HCT116 (cell line): ENCODE measurements around the gene DLEC1. TPM values are rescaled to one million over a fixed set of nuclear protein-coding genes. Genes with fewer than 3 reads are reported as not detected.

ENCODE experiments used
- ATAC-seq: fragments of 200-7000 bp; cut with Tn5 transposase; 2 replicates; pipeline ENCODE4 v1.9.1; 2020; ENCODE audit warnings: mild to moderate bottlenecking, moderate library complexity
- BruUV-seq: library from RNA; stranded (reverse); fragments of 400-500 nt; replicated peaks from 2 replicates; lab custom pipeline; 2021; lab: Mats Ljungman, UMichigan
- CTCF ChIA-PET: fragments of 300-600 bp; sonication (Branson Sonifier 250); formaldehyde crosslinking; loops from one replicate; lab custom pipeline; 2021; ENCODE audit warnings: antibody characterized with exemption; lab: Charles Lee
- POLR2A ChIA-PET: fragments of 300-600, 350-600 bp; sonication (Branson Sonifier 250); formaldehyde crosslinking; loops from one replicate; lab custom pipeline; 2021; ENCODE audit warnings: antibody characterized with exemption; lab: Charles Lee
- RAD21 ChIA-PET, 2 experiments: fragments of 300-600 bp; sonication (Branson Sonifier 250); formaldehyde crosslinking; loops; one replicate each; lab custom pipeline; 2023; ENCODE audit warnings: low total read pairs in 2 of 2; ENCODE audit not compliant: uncharacterized antibody in 2 of 2, unreplicated experiment in 2 of 2, low non-redundant PET in 1 of 2; lab: Charles Lee
- DNase-seq: peaks from one replicate; pipeline ENCODE4 v3.0.0-alpha.2; 2010; ENCODE audit warnings: low read depth, low spot score
- H2AFZ ChIP-seq: fragments of 200-600 bp; shearing (Covaris generic), sonication (generic); 2 replicates; pipeline ENCODE4 v1.6.1; 2017; ENCODE audit warnings: low read depth, mixed run types, mixed read lengths, antibody characterized with exemption, low read length; ENCODE audit not compliant: poor library complexity, severe bottlenecking
- H3K27ac ChIP-seq: 2 replicates; pipeline ENCODE4 v1.5.1; 2012; ENCODE audit warnings: low read depth, low read length
- H3K27me3 ChIP-seq: fragments of 200-600 bp; sonication (generic); 2 replicates; pipeline ENCODE4 v1.6.1; 2016; ENCODE audit warnings: mixed run types, low read length, mixed read lengths; ENCODE audit not compliant: insufficient read depth
- H3K36me3 ChIP-seq, 2 experiments: fragments of 200-500 bp in 1 of 2; fragments of 200-600 bp in 1 of 2; sonication (Bioruptor generic) in 1 of 2; sonication (generic) in 1 of 2; 2 replicates each; pipeline versions ENCODE4 v1.5.1 to v1.6.1; 2014 to 2016; ENCODE audit warnings: low read length in 2 of 2, inconsistent platforms in 1 of 2, mixed read lengths in 1 of 2, mixed run types in 1 of 2; ENCODE audit not compliant: insufficient read depth in 2 of 2, control insufficient read depth in 1 of 2
- H3K4me1 ChIP-seq, 2 experiments: fragments of 200-600 bp in 1 of 2; sonication (generic) in 1 of 2; 2 replicates each; pipeline versions ENCODE4 v1.5.1 to v1.6.1; 2012 to 2017; ENCODE audit warnings: low read length in 2 of 2, inconsistent platforms in 1 of 2, mild to moderate bottlenecking in 1 of 2, mixed read lengths in 1 of 2, mixed run types in 1 of 2, moderate library complexity in 1 of 2; ENCODE audit not compliant: insufficient read depth in 2 of 2, control insufficient read depth in 1 of 2
- H3K4me2 ChIP-seq: fragments of 200-600 bp; sonication (generic); 2 replicates; pipeline ENCODE4 v1.6.1; 2017; ENCODE audit warnings: mixed run types, low read length, mixed read lengths
- H3K4me3 ChIP-seq, 2 experiments: fragments of 200-600 bp in 1 of 2; sonication (generic) in 1 of 2; replicated peaks in 1 of 2; 2 replicates each; pipeline ENCODE4 v1.5.1; 2011 to 2016; ENCODE audit warnings: low read length in 2 of 2, control low read depth in 1 of 2, low read depth in 1 of 2, mild to moderate bottlenecking in 1 of 2, mixed read lengths in 1 of 2, mixed run types in 1 of 2
- H3K79me2 ChIP-seq: fragments of 200-600 bp; sonication (generic); 2 replicates; pipeline ENCODE4 v1.6.1; 2017; ENCODE audit warnings: mild to moderate bottlenecking, mixed run types, low read length, moderate library complexity, mixed read lengths; ENCODE audit not compliant: insufficient read depth
- H3K9ac ChIP-seq: fragments of 200-600 bp; sonication (generic); 2 replicates; pipeline ENCODE4 v1.6.1; 2016; ENCODE audit warnings: low read length, mixed read lengths
- H3K9me2 ChIP-seq: fragments of 200-600 bp; sonication (generic), shearing (Covaris generic); 2 replicates; pipeline ENCODE4 v1.6.1; 2017; ENCODE audit warnings: mixed run types, mild to moderate bottlenecking, moderate library complexity; ENCODE audit not compliant: insufficient read depth
- H3K9me3 ChIP-seq, 2 experiments: fragments of 200-500 bp in 1 of 2; fragments of 200-600 bp in 1 of 2; sonication (Bioruptor generic) in 1 of 2; sonication (generic) in 1 of 2; 2 replicates each; pipeline ENCODE4 v1.6.1; 2014 to 2017; ENCODE audit warnings: low read length in 2 of 2, mixed read lengths in 2 of 2, inconsistent platforms in 1 of 2, low read depth in 1 of 2, mild to moderate bottlenecking in 1 of 2, mixed run types in 1 of 2, moderate library complexity in 1 of 2; ENCODE audit not compliant: control insufficient read depth in 1 of 2, insufficient read depth in 1 of 2
- H4K20me1 ChIP-seq: fragments of 200-600 bp; sonication (generic), shearing (Covaris generic); 2 replicates; pipeline ENCODE4 v1.6.1; 2017; ENCODE audit warnings: mixed run types, mild to moderate bottlenecking, moderate library complexity; ENCODE audit not compliant: insufficient read depth
- CBX3 ChIP-seq: IDR thresholded peaks from 2 replicates; pipeline ENCODE4 v1.6.1; 2012; ENCODE audit warnings: low read depth
- CEBPB ChIP-seq: IDR thresholded peaks from 2 replicates; pipeline ENCODE4 v1.6.1; 2012; ENCODE audit warnings: low read depth
- FOSL1 ChIP-seq: IDR thresholded peaks from 2 replicates; pipeline ENCODE4 v1.6.1; 2012; ENCODE audit warnings: low read depth
- JUND ChIP-seq: IDR thresholded peaks from 2 replicates; pipeline ENCODE4 v1.6.1; 2012
- POLR2A ChIP-seq: IDR thresholded peaks from 2 replicates; pipeline ENCODE4 v1.7.0; 2011; ENCODE audit warnings: borderline replicate concordance; ENCODE audit not compliant: insufficient read depth, insufficient read length; ENCODE audit errors: extremely low read depth
- RAD21 ChIP-seq: IDR thresholded peaks from 2 replicates; pipeline ENCODE4 v1.6.1; 2012; ENCODE audit warnings: low read depth, mild to moderate bottlenecking
- SIN3A ChIP-seq: IDR thresholded peaks from 2 replicates; pipeline ENCODE4 v1.6.1; 2012; ENCODE audit warnings: low read depth
- SP1 ChIP-seq: IDR thresholded peaks from 2 replicates; pipeline ENCODE4 v1.6.1; 2012; ENCODE audit warnings: low read depth
- TCF7L2 ChIP-seq: IDR thresholded peaks from 2 replicates; pipeline ENCODE4 v1.7.0; 2011; ENCODE audit warnings: borderline replicate concordance, inconsistent platforms; ENCODE audit not compliant: insufficient read depth, insufficient read length; ENCODE audit errors: extremely low read depth
- YY1 ChIP-seq: IDR thresholded peaks from 2 replicates; pipeline ENCODE4 v1.6.1; 2011; ENCODE audit warnings: low read length, low read depth, moderate library complexity, mild to moderate bottlenecking; ENCODE audit not compliant: insufficient replicate concordance; ENCODE audit errors: extremely low read depth
- ZFX ChIP-seq: fragments of 450-650 bp; IDR thresholded peaks from 2 replicates; pipeline ENCODE4 v1.6.1; 2017
- ZNF274 ChIP-seq: fragments of 200-500 bp; sonication (Bioruptor generic); IDR thresholded peaks from 2 replicates; pipeline ENCODE4 v1.6.1; 2014; ENCODE audit warnings: mild to moderate bottlenecking, low read depth, low read length, inconsistent platforms
- intact Hi-C: fragments of 100-400 bp; cut with micrococcal nuclease; formaldehyde crosslinking; loops from 2 replicates; pipeline ENCODE4 v1.10.0; 2022
- total RNA-seq: library from RNA; stranded (reverse); gene quantifications from one replicate; pipeline ENCODE4 v1.2.1, GENCODE V29; 2021; ENCODE audit not compliant: unreplicated experiment
- TF ChIP-seq, protein P1 (sequence below): IDR thresholded peaks from 2 replicates; pipeline ENCODE4 v1.6.1; 2012
- TF ChIP-seq, protein P2 (sequence below), 3 experiments: fragments of 200-600 bp in 1 of 3; sonication (generic) in 1 of 3; IDR thresholded peaks in 2 of 3; conservative IDR thresholded peaks in 1 of 3; 2 replicates each; pipeline ENCODE4 v1.5.1; 2012 to 2017; ENCODE audit warnings: low read depth in 2 of 3, low read length in 2 of 3, antibody characterized with exemption in 1 of 3, borderline replicate concordance in 1 of 3, control low read depth in 1 of 3, mild to moderate bottlenecking in 1 of 3, mixed read lengths in 1 of 3, mixed run types in 1 of 3, moderate library complexity in 1 of 3; ENCODE audit not compliant: insufficient read depth in 1 of 3
- TF ChIP-seq, protein P3 (sequence below): IDR thresholded peaks from 2 replicates; pipeline ENCODE4 v1.6.1; 2012; ENCODE audit warnings: low read depth

The DLEC1 gene
- total RNA-seq, 1 experiment from 2014 or later: 0.61 TPM

DNA sequence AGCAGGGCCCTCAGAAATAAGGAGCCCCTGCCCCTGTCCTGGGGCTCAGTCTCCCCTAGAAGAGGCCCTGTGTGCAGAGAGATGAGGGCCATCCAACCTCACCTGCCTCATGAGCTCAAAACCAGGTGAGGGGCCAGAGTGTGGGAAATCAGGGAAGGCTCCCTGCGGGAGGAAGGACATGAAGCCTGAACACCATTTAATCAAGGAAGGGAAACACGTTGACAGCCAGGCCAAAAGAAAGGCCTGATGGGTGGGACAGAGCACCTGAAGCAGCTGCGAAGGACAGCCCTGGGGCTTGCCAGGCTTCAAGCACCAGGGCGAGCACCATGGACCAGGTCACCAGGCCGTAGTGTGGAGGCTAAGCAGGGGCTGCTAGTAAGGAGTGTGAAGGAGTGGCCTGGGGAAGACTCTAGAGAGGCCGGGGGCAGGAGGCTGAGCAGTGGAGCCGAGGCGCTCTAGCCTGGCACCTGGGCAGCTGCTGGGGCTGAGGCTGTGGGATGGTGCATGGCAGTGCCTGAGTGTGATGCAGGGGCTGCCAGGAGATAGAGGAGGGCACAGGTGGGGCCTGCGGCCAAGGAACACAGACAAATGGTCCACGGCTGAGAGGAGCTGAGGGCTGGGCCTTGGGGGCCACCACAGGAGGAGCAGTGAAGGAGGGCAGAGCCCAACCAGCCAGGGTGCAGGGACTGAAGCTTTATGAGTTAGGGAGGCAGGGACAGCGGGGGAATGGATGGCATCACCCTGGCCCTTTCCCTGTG, 81.9 kb downstream of the DLEC1 start:
- Histone ChIP-seq H3K36me3 (peaks cover 5 to 24% of the 10 kb centered on the region in 2 experiments; a peak in 3 of 4 replicates), H2AFZ (no peak overlapping the region), H3K27ac (no peak overlapping the region), H3K79me2 (no peaks in the 10 kb centered on the region), H3K4me3 (no peak overlapping the region), H4K20me1 (no peaks in the 10 kb centered on the region), H3K27me3 (no peaks in the 10 kb centered on the region), H3K9ac (no peak overlapping the region), H3K4me2 (no peak overlapping the region), H3K9me3 (no peaks in the 10 kb centered on the region), H3K9me2 (no peaks in the 10 kb centered on the region), H3K4me1 (peaks cover 5 to 11% of the 10 kb centered on the region in 2 experiments; a peak in 3 of 4 replicates)
- DNase-seq (no peak), ATAC-seq (no peak)
- no TSS peak for BruUV-seq
- RAD21 ChIA-PET: no interaction called here
- POLR2A ChIA-PET: no interaction called here
- CTCF ChIA-PET: no interaction called here
- TF ChIP-seq FOSL1: no peak
- TF ChIP-seq SIN3A: no peak
- TF ChIP-seq CEBPB: no peak
- intact Hi-C loops: no loop called here

DNA sequence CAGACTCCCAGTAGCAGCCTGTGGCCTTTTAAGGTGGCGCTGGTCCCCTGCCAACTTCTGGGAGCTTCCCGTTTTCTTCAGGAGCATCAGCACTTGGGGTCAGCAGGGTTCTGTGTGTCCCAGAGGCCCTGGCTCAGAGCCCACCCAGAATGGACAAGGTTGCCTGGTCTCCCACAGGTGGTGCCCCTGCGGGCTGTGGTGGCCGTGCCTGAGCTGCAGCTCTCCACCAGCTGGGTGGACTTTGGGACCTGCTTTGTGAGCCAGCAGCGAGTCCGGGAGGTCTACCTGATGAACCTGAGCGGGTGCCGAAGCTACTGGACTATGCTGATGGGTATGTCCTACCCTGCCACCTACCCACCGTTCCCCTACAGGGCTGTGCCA, 82.4 kb downstream of the DLEC1 start:
- no TSS peak for BruUV-seq
- Histone ChIP-seq H3K27ac (no peak overlapping the region), H3K4me2 (no peak overlapping the region), H3K9ac (no peak overlapping the region), H3K9me3 (no peaks in the 10 kb centered on the region), H3K79me2 (no peaks in the 10 kb centered on the region), H3K4me3 (no peak overlapping the region), H4K20me1 (no peaks in the 10 kb centered on the region), H3K9me2 (no peaks in the 10 kb centered on the region), H3K4me1 (peaks cover 3 to 10% of the 10 kb centered on the region in 2 experiments; a peak in 3 of 4 replicates), H3K36me3 (peaks cover 11 to 30% of the 10 kb centered on the region in 2 experiments; a peak in 3 of 4 replicates), H3K27me3 (no peaks in the 10 kb centered on the region), H2AFZ (no peak overlapping the region)
- ATAC-seq: no peak
- TF ChIP-seq POLR2A (no peak), CBX3 (no peak), RAD21 (no peak), ZNF274 (no peak), FOSL1 (no peak), CEBPB (no peak), TCF7L2 (no peak), YY1 (no peak), SP1 (no peak), JUND (no peak), ZFX (no peak)
- TF ChIP-seq, protein P1, sequence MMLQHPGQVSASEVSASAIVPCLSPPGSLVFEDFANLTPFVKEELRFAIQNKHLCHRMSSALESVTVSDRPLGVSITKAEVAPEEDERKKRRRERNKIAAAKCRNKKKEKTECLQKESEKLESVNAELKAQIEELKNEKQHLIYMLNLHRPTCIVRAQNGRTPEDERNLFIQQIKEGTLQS: no peak
- TF ChIP-seq, protein P2, sequence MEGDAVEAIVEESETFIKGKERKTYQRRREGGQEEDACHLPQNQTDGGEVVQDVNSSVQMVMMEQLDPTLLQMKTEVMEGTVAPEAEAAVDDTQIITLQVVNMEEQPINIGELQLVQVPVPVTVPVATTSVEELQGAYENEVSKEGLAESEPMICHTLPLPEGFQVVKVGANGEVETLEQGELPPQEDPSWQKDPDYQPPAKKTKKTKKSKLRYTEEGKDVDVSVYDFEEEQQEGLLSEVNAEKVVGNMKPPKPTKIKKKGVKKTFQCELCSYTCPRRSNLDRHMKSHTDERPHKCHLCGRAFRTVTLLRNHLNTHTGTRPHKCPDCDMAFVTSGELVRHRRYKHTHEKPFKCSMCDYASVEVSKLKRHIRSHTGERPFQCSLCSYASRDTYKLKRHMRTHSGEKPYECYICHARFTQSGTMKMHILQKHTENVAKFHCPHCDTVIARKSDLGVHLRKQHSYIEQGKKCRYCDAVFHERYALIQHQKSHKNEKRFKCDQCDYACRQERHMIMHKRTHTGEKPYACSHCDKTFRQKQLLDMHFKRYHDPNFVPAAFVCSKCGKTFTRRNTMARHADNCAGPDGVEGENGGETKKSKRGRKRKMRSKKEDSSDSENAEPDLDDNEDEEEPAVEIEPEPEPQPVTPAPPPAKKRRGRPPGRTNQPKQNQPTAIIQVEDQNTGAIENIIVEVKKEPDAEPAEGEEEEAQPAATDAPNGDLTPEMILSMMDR (IDR thresholded peaks at IDR 0.05 in 2 of 3, conservative IDR thresholded peaks at IDR 0.05 in 1 of 3; ENCODE audit: borderline replicate concordance in 1 of 3, insufficient read depth in 1 of 3, low read depth in 2 of 3, low read length in 2 of 3): no peak
- TF ChIP-seq, protein P3, sequence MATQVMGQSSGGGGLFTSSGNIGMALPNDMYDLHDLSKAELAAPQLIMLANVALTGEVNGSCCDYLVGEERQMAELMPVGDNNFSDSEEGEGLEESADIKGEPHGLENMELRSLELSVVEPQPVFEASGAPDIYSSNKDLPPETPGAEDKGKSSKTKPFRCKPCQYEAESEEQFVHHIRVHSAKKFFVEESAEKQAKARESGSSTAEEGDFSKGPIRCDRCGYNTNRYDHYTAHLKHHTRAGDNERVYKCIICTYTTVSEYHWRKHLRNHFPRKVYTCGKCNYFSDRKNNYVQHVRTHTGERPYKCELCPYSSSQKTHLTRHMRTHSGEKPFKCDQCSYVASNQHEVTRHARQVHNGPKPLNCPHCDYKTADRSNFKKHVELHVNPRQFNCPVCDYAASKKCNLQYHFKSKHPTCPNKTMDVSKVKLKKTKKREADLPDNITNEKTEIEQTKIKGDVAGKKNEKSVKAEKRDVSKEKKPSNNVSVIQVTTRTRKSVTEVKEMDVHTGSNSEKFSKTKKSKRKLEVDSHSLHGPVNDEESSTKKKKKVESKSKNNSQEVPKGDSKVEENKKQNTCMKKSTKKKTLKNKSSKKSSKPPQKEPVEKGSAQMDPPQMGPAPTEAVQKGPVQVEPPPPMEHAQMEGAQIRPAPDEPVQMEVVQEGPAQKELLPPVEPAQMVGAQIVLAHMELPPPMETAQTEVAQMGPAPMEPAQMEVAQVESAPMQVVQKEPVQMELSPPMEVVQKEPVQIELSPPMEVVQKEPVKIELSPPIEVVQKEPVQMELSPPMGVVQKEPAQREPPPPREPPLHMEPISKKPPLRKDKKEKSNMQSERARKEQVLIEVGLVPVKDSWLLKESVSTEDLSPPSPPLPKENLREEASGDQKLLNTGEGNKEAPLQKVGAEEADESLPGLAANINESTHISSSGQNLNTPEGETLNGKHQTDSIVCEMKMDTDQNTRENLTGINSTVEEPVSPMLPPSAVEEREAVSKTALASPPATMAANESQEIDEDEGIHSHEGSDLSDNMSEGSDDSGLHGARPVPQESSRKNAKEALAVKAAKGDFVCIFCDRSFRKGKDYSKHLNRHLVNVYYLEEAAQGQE: no peak
- POLR2A ChIA-PET: no interaction called here
- RAD21 ChIA-PET: no interaction called here
- DNase-seq: no peak
- intact Hi-C loops: no loop called here
- CTCF ChIA-PET: no interaction called here
